HG03108 (cell line): Measurements from ENCODE around the gene RNASEH2A.
"Not testable (repeated sequence)": the region's sequence is repeated elsewhere in the genome, so short reads cannot be mapped to it uniquely, and the experiment has no call there.

Experiments
- ATAC-seq: cut with Tn5 transposase; IDR thresholded peaks from one replicate; pipeline ENCODE4 v1.9.1; 2021; ENCODE audit warnings: moderate library complexity; ENCODE audit not compliant: unreplicated experiment

Gene RNASEH2A

DNA sequence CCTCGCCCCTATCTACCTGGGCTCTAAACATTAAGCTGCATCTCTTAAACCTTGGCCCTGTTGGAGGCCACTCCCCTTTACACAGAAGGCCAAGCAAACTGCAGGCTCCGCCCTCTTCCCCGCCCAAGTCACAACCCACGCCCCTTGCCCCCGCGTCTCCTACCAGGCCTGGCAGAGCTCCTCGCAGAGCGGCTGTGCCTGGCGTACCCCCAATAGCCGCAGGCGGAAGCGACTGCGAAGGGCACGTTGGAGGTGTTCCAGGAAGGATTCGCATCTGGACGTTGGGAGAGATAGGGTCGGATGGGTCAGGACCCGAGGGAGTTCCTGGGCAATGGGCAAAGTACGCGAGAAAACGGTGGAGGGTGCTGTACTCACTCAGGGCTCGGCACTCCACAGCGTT, 22.1 kb downstream of the RNASEH2A start:
- no peak for ATAC-seq

DNA sequence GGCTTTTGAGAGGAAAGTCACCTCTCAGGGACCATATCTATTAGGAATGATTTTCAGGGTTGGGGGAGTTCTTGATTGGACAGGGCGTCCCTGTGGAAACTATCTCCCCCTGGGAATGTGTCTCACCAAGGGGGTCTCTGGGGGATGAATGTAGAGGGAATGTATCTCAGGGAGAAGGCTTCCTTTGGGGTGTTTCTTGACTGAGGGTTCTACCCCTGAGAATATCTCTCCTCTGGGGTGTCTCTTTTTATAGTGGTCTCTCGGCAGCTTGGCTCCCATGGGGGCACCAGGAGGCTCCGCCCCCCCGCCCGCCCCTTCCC, 27.0 kb downstream of the RNASEH2A start:
- no peak for ATAC-seq

DNA sequence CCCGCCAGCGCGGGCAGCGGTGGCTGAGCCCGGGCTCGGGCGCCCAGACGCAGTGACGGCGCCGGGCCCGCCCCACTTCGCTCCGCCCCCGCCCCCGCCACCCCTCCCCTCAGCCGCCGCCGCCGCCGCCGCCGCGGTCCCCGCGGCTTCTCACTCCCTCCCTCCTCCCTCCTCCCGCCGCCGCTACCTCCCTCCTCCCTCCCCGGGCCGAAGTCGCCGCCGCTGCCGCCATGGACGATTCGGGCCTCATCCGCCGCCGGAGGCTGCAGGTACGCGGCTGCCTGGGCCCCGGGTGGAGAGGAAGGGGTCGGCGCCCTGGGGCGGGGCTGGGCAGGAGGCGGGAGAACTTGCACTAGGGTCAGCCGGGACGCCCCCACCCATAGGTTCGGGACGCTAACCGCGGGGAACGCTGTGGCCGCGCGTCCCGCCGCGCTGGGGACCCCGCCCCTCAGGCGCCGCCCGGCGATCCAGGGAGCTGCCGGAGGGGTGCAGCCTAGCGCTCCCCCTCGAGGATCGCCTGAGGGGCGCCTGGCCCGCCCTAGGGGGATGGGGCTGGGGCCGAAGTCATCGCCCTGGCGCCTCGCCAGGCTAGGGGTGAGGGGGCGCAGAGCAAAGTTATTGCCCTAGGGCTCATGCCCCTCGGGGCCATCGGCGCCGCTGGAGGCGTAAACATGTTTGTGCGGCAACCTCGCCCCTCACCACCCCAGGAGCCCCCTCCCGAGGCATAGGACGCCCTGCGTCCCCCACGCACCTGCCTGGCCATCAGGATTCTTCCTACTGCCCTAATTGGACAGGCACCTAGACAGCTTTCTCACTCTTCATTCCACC, 27.6 kb downstream of the RNASEH2A start:
- ATAC-seq, result no peak

DNA sequence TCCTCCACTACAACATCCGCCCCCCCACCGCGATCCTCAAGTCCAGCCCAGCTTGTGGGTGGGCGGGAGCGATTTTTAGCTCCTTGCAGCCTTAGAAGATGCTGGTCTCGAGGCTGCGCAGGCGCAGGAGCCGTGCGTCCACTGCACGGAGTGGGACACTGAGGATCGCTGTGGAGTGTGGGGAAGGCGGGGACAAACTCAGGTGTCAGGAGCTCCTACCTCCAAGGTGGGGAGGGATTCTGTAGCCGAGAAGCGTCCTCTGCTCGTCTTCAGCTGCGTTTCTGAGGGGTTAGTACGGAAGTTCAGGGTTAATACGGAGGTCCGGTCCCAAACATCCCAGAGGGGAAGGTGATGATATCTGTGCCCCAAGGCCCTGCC, 28.2 kb downstream of the RNASEH2A start, which contains the start of gene RTBDN:
Gene RTBDN (minus strand): TSS at position 14 of the 378 bp plus-strand sequence. CDS start 4,600 bp downstream, outside the sequence.
- ATAC-seq, result no peak

DNA sequence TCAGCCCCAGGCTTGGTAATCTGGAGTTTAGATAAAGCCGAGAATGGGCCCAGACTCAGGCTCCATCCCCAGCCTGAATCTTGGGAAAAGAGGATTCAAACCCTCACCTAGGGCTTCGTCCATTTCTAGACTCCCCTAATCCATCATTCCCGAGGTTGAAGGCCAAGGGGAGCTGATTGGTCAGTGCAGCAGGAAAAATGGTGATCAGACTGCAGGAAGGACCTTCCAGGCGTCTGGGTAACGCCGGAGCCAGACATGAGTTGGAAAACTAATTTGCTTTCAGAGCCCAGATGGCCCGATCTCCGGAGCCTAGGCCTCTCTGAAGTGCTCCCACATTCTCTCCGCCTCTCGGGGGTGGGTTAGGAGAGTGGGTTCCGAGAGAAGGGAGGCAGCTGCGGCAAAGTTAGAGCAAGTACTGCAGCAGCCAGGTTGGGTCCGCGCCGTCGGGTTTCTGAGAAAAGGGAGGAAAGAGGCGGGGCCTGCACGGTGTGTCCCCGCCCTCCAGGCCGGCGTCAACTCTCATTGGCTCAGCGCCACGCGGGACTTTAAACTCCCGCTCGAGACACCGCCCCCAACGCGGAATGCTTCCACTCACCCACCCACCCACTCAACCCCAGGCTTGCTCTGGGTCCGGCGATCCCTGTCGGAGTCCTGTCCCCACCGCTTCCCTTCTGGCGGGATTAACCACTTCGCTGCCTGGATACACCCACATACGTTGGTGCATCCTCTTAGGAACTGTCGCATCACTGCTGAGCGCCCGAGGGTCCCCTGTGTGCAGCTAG, 28.8 kb downstream of the RNASEH2A start:
- ATAC-seq, result no peak

DNA sequence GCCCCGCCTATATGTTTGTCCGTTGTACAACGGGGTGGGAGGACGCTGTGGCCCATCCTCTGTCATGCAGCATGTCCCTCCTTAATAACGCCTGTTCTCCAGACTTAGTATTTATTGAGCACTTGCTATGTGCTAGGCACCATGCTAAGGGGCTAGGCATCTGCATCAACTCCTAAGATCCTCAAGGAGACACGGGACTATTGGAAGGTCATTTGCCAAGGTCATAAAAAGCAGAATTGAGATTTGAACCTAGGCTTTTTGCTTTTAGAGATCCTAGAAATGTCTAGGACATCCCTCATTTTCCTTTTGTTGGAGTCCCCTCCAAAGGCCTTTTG, 30.1 kb downstream of the RNASEH2A start:
- no peak for ATAC-seq

DNA sequence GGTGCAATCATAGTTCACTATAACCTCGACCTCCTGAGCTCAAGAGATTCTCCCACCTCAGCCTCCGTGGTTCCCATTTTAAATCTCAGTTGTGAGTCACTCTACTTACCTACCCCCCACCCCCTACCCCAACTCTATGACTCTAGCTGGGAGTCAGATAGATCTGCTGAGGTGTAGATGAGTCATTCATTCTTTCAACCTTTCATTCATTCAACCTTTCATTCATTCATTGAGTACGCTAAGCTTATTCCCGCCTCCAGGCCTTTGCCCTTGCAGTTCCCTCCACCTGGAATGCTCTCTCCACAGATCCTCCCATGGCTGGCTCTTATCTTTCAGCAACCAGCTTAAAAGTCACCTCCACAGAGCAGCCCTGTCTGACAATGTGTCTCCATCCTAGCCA, 30.8 kb downstream of the RNASEH2A start:
- no peak for ATAC-seq

DNA sequence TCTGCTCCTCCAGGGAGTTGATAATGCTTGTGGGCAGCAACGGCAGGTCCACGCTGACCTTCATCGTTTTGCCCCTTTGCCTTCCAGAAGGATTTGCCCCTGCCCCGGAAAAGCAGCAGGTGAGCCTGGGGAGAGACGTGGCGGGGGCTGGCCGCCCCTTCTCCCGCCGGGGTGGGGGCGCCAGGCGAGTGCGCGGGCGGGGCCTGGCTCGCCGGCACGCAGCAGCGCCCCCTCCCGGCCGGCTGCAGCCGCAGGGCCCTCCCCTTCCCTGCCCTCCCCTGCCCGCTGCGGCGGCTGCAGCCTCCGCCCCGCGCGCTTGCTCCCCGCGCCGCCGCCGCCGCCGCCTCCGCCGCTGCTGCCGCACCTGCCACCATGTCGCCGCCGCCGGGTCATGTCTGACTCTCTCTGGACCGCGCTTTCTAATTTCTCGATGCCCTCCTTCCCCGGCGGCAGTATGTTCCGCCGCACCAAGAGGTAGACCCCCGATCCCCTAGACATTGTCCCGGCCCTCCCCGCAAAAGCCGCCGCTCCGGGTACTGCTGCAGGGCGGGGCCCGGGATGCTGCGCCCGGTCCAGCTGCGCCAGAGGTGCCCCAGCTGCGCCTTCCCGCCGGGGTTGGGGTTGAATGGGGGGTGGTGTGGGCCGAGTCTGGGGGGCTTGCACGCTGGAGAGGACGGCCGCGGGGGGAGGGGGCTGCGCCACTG, 31.9 kb downstream of the RNASEH2A start, which contains the start of gene MAST1:
Gene MAST1 (plus strand): TSS at position 334 of the 704 bp plus-strand sequence. CDS start 58 bp downstream, at position 392.
- no peak for ATAC-seq

DNA sequence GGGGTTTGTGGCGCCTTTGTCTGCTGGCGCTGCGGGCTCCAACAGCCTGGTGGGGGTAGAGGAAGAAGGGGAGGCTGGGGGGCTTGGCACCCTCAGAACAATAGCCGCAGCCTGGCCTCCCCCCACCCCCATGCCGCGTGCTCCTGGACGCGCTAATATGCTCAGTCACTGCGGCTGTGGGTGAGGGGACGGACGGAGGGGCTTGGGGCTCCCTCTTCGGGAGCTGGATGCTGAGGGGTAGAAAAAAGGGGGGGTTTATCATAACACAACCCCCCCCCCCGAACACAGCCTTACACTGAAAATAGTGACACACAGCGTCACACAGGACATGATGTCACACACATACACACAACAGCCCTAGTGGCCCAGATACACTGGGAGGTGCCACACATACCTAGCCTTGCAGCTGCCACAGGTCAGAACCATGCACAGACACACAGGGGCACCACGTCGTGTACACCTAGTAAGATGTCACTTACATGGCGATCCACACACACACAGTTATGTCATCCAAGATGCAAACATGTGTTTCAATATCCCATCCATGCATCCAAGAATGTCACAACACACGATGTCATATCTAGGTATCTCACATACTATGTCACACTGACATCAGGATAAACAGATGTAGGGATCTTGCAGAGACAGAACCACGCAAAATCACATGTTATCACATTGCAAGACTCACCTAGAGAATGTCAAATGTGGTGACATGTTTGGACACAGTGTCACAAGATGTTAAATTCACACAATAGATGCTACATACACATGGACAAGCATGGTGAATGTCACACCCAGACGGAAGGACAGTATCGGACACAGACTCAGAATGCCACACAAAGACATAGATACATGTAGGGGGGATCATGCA, 32.7 kb downstream of the RNASEH2A start:
- ATAC-seq, result no peak

DNA sequence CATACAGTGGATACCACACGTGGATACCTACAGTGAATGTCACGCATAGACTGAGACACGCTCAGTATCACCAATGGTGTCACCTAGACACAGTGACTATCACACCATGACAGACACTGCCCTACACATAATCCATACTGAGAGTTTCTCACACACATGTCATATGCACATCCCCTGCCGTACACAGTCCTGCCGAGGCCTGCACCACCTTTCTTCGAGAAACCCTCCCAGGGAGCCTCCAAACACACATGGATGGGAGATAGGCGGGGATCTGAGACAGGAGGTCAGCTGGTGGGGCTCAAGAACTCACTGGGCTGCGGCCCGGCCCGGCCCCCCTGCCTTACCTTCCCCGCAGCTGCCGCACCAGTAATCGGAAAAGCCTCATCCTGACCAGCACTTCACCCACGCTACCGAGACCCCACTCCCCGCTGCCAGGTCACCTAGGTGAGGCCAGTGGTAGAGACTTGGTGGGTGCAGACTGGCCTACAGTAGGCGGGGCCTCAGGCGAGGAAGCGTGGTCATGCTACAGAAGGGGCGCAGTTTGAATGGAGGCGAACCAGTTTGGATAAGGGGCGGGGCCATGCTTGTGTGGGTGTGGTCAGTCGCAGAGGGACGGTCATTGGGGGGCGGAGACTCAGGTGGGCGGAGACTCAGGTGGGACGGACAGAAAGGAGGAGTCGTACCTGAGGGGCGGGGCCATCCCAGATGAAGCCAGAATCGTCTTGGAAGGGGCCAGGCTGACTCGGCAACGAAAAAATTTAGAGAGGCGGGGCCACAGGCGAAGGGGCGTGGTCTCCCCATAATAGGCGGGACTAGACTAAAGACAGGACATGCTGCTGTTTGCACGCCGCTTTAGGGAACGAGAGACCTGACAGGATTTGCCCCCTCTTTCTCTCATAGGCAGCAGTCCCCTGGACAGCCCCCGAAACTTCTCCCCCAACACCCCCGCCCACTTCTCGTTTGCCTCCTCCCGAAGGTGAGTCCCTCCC, 34.0 kb downstream of the RNASEH2A start:
- ATAC-seq, result no peak

DNA sequence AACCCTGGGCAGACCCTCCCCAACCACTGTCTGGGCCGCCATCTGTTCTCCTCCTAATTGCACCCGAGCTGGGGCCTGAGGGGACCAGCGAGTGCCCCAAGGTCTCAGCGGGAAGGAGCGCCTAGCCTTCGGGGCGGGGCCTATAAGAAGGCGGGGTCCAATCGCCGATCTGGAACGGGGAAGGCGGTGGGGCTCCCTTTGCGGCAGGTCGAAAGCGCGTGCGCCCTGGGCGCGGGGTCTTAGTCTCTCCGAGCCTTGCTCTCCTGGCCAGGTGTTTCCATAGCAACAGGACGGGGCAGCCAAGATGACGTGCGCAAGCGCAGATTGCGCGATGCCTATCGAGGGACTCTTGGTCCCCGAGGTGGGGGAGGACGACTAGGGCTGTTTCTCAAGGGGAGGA, 34.7 kb downstream of the RNASEH2A start:
- no peak for ATAC-seq

DNA sequence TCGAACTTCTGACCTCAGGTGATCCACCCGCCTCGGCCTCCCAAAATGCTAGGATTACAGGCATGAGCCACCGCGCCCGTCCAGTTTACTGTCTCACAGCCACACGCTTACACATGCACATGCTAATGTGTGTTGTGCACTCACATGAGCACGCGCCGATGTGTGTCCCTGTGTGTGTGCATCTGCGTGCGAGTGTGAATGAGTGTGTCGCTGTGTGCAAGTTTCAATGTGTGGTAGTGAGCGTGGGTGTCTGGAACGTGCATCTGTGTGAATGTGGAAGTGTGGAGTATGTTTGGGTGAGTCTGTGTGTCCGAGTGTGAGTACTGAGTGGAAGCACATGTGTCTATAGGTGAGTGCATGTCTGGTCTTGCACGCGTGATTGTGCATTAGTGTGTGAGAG, 36.1 kb downstream of the RNASEH2A start:
- ATAC-seq, result no peak

DNA sequence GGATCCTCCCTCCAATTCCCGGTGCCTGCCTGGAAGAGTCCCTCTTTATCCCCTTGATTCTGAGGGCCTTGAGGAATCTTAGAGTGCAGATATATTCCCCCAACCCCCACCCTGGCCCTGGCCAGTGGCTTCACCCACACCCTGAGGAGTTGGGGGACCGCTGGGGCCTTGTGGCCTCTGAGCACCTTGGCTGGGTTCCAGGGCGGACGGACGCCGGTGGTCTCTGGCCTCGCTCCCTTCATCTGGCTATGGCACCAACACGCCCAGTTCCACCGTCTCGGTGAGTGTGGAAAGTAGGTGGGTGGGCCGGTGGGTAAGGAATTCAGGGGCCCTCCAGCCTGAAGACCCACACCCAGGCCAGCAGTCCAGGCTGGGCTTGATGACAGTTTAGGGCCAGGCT, 36.9 kb downstream of the RNASEH2A start:
- no peak for ATAC-seq

DNA sequence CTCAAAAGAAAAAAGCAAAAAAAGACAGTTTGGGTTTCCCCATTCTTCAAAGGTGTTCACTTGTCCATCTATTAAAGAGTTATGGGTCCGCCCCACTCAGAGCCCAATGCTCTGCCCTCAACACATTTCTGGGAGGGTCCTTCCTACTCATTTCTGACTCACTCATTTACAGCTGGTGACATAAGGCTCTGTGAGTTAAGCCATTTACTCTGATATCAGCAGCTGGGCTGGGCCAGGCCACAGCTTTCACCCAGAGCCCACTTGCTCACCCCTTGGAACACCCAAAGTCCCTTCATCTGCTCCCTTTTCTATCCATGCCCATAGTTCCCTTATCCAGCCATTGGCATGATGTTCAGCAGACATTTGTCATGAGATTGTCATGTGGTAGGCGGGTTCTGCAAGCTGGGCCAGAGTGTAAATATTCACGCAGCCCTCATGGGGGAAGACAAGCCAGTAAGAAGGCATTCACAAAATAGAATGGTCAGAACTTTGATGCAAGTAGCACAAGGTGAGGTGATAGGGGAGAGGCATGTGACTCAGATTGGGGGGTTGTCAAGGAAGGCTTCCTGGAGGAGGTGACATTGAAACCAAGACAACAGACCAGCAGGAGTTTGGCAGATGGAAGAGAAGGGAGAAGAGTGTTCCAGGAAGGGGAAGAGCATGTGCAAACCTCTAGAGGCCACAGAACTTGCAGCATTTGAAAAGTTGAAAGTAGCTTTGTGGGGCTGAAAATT, 37.8 kb downstream of the RNASEH2A start:
- no peak for ATAC-seq

DNA sequence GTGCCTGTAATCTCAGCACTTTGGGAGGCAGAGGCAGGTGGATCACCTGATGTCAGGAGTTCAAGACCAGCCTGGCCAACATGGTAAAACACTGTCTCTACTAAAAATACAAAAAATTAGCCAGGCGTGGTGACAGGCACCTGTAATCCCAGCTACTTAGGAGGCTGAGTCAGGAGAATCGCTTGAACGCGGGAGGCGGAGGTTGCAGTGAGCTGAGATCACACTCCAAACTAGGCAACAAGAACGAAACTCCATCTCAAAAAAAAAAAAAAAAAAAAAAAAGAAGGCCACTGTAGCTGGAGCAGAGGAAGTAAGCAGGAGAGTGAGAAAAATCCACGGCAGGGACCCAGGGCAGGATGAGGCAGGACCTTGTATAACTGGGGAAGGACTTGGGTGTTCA, 40.2 kb downstream of the RNASEH2A start:
- ATAC-seq, result not testable (repeated sequence)

DNA sequence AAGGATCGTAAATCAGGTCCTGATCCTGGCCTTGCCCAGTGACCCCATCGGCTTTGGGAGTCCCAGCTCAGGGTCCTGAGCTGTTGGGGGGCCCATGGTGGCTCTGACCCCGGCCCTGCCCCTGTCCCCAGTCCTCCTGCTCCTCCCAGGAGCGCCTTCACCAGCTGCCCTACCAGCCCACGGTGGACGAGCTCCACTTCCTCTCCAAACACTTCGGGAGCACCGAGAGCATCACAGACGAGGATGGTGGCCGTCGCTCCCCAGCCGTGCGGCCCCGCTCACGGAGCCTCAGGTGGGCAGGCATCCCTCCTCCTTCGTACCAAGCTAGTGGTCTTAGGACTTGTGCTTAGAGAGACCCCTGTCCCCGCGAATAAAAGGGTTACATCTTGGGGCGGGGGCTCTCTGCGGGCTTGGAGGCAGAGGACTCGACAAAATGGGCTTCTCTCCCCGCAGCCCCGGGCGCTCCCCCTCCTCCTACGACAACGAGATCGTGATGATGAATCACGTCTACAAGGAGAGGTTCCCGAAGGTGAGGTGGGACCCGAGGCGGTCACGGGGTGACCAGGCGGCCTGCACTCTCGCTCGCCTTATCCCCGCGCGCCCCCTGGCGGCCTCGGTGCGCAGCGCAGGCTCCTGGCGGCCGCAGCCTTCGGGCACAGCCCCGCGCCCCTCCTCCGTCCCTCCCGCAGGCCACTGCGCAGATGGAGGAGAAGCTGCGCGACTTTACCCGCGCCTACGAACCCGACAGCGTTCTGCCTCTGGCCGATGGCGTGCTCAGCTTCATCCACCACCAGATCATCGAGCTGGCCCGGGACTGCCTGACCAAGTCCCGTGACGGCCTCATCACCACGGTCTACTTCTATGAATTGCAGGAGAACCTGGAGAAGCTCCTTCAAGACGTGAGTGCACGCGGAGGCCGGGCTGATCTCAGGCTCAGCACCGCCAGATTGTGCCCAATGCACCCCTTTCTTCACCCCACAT, 41.1 kb downstream of the RNASEH2A start:
- ATAC-seq, result no peak

DNA sequence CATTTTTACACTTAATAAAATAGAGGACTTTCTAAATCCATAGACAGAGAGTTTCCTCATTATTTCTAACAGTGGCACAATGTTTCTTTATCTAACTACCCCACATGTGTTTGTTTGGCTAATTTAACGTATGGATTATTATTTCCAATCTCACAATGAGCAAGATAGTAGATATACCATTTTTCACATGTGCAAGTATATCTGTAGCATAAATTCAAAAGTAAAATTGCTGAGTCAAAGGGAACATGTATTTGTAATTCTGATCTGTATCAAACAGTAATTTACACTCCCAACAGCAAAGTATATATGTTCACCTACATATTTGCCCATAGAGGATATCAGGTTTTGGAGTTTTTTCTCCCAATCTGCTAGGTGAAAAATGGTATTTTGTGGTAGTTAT, 50.3 kb downstream of the RNASEH2A start:
- ATAC-seq, result no peak
